GM12874 (cell line): ENCODE data around the gene FAM222B.
A peak's percentile ranks its signal among the peaks of the same experiment; 100 is the strongest.

Experiments
- TF ChIP-seq, protein P1 (sequence below): IDR thresholded peaks from 2 replicates; pipeline ENCODE4 v1.5.1; 2011; ENCODE audit warnings: low read depth, mild to moderate bottlenecking, control low read depth, low read length, moderate library complexity; ENCODE audit not compliant: insufficient read depth

Gene FAM222B

GRCh38 chr17:28885363-28885762 lies 42.8 kb upstream of the FAM222B start:
- TF ChIP-seq, protein P1, sequence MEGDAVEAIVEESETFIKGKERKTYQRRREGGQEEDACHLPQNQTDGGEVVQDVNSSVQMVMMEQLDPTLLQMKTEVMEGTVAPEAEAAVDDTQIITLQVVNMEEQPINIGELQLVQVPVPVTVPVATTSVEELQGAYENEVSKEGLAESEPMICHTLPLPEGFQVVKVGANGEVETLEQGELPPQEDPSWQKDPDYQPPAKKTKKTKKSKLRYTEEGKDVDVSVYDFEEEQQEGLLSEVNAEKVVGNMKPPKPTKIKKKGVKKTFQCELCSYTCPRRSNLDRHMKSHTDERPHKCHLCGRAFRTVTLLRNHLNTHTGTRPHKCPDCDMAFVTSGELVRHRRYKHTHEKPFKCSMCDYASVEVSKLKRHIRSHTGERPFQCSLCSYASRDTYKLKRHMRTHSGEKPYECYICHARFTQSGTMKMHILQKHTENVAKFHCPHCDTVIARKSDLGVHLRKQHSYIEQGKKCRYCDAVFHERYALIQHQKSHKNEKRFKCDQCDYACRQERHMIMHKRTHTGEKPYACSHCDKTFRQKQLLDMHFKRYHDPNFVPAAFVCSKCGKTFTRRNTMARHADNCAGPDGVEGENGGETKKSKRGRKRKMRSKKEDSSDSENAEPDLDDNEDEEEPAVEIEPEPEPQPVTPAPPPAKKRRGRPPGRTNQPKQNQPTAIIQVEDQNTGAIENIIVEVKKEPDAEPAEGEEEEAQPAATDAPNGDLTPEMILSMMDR: no peak

GRCh38 chr17:28883967-28884702 lies 41.5 kb upstream of the FAM222B start:
- TF ChIP-seq, protein P1: no peak

DNA sequence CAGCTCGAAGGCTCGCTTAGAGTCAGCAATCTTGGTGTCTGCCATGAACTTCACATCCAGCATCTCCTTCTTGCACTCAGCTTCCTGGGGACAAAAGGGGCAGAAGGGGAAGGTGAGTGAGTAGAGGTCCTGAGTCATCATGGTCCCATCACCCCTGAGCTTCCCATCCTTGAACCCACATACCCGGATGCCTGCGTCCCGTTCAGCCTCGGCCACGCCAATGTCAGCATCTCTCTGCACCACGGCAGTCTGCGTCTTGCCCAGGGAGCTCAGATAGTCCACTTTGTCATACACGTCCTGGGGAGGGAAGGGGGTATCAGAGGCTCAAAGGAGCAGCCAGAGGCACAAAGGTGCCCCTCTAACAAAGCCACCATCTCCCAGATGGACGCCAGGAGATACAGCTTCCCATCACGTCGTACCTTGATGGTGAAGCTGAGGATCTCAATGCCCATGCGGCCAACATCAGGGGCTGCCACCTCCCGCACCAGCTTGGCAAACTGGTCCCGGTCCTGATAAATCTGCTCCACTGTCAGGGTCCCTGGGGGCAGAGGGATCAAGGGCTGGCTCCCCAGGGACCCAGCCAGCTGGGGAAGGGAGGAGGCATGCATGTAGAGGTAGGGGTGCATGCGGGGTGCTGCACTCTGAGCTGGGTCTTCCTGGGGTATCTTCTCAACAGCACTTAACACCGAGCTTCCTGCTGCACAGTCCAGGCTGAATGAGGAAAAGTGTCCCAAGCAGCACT lies 39.7 kb upstream of the FAM222B start:
- TF ChIP-seq, protein P1: no peak

DNA sequence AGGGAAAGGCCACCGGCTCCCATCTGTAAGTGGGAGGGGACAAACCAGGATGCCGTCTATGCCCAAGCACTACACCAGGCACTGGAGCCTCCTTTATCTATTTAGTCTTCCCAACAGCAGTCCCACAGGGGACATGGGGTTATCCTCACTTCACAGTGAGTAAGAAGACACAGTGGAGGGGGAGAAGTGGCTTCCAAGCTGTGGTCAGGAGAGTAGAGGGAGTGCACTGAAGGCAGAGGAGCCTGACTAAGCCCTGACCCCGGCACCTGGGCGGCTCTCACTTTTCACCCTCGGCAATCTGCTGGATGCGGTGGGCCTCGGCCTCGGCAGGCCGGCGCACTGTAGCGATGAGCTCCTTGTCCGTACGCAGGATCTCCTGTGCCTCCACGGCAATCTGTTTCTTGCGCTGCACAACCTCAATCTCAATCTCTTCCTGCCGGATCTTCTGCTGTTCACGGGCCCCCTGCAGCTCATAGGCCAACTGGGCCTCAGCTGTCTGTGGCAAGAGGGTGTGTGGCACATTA lies 39.0 kb upstream of the FAM222B start:
- TF ChIP-seq, protein P1: no peak

DNA sequence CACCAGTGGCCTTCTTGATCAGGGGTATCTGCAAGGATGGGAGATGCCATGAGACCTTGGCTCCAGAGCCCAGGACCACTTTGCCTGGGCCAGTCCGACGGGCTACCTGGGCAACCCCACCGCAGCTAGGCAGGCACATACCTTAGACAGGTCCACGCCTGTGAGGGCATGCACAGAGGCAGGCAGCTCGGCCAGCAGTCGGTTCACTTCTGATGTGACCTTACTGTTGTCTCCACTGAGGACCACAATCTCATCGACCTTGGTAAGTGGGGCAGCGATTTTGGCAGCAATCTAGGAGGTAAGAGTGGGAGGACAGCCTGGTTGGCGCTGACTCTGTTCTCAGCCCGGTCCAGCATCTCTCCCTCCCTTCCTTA lies 38.0 kb upstream of the FAM222B start:
- TF ChIP-seq, protein P1: no peak

GRCh38 chr17:28879886-28880571 lies 37.4 kb upstream of the FAM222B start:
- TF ChIP-seq, protein P1: no peak

- TF ChIP-seq, protein P1: peak; percentile 36; the same call in 1 of the 2 replicates
These were observed 36.4 kb upstream of the FAM222B start for GRCh38 chr17:28878981-28879380.
